Suppressor macrophage treated with lipopolysaccharide for 1 hour (primary cell): ENCODE data around the gene LRRC53.

Experiments used
- DNase-seq, 3 donors: peaks; one replicate each; pipeline ENCODE4 v3.0.0-alpha.2; 2020 to 2022

LRRC53 gene

GRCh38 chr1:74430342-74430934 lies 82.0 kb downstream of the LRRC53 start:
- no peak for DNase-seq

- no peak for DNase-seq
Observed at GRCh38 chr1:74429580-74429979, 82.8 kb downstream of the LRRC53 start.

DNA sequence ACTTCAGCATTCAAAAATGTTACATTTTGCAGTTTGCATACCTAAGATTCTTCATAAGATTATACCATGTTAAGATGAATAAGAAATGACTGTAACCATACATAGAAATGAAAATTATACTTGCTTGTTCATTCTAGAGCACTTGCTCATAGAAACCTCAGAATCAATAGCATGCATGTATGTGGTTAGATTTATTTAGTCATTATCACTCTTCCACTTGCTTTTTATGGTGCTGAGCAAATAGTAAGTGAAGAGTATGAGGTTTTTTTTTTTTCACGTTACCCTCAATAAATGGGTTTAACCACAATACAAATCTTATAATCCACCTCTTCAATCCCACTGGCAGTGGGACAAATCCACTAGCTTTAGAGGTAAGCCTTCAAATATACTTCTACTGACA lies 84.7 kb downstream of the LRRC53 start:
- DNase-seq: no peak

DNA sequence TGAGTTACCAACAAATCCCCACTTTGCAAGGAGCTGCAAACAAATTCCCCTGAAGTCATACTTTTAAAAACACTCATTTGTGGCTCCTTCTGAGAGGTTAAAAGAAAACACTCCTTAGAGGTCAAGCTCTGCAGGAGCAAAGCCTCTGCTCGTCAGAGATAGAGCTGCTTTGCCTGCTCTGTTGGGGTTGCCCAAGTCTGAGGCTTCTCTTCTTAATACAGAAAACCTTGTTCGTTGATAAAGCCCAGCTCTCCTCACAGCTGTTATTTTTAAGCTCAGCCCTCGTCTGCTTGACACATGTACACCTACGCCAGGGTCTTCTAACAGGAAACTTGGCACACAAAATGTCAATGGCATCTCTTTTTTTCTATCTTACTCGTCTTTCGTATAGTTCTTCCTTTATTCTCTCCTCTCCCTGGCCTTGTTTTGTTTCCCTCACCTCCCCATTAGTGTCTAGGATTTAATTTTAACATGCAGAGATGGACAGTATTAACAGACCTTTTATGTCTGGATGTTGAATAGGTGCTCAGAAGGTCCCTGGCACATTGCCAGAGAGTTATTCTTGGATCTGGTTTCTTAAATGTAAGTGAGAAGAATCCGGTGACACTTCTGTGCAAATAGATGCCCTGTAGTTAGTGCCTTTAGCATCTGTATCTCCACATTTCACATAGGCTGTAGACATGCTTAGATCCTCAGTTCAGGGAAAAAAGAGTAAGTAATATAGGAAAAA lies 86.0 kb downstream of the LRRC53 start:
- no peak for DNase-seq

DNA sequence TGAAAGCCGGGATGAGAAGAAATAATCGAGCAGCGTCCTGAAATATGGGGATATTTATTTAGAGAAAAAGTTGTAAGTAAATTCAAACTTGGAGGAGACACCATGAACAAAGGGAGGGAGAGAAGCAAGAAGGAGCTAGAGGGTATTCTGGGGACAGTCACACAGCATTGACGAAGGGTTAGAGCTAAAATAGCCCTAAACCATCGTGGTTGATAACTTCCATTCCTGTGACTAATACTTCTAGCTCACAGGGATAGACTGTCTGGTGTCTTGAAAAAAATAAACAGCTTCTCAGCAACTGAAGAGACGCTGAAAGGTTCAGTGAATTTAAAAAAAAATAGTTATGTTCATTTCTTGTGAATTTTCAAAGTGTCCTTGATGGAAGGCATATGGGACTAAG lies 86.7 kb downstream of the LRRC53 start:
- no peak for DNase-seq

GRCh38 chr1:74423471-74423870 lies 88.9 kb downstream of the LRRC53 start:
- DNase-seq: no peak

GRCh38 chr1:74422421-74423292 lies 89.8 kb downstream of the LRRC53 start:
- no peak for DNase-seq

DNA sequence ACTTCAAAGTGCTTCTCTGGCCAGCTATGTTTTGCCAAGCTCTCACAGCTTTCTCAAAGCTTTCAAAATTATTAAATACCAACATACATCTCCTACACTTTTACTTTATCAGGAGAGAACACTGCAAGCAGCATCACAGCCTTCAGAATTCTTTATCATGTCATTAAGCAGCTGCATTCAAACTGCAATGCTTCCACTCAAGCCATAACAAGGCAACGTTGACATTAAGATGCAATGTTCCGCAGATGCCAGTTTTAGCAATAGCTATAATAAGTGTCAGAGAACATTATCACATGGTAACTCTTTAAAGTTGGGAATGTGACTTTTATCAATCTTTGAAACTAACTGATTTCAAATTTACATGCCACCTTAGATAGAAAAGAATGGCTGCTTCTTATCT lies 91.9 kb downstream of the LRRC53 start:
- DNase-seq: no peak
